Dendritic cell treated with granulocyte-macrophage colony-stimulating factor and Interleukin-4, amounts not matched to agents 40 ng/mL and 50 ng/mL, for 4 days (primary cell): ENCODE results near the gene TMEM25.
A peak's percentile ranks its signal among the peaks of the same experiment; 100 is the strongest.

Experiments used
- H3K27ac Mint-ChIP-seq: one replicate; pipeline ENCODE4 v1.8.0; 2022; ENCODE audit warnings: mild to moderate bottlenecking, mixed read lengths
- H3K27me3 Mint-ChIP-seq: one replicate; pipeline ENCODE4 v1.8.0; 2022; ENCODE audit warnings: mild to moderate bottlenecking, mixed read lengths
- H3K36me3 Mint-ChIP-seq: one replicate; pipeline ENCODE4 v1.8.0; 2022; ENCODE audit warnings: low read depth, mixed read lengths
- H3K4me1 Mint-ChIP-seq: one replicate; pipeline ENCODE4 v1.8.0; 2022; ENCODE audit warnings: low read depth, mixed read lengths
- H3K4me3 Mint-ChIP-seq: one replicate; pipeline ENCODE4 v1.8.0; 2022; ENCODE audit warnings: mild to moderate bottlenecking, moderate library complexity, mixed read lengths
- H3K9me3 Mint-ChIP-seq: one replicate; pipeline ENCODE4 v1.8.0; 2022; ENCODE audit warnings: mixed read lengths
- intact Hi-C: fragments of 100-400 bp; cut with micrococcal nuclease; formaldehyde crosslinking; loops from one replicate; pipeline ENCODE4 v1.15.0; 2022

The TMEM25 gene

GRCh38 chr11:118524757-118525470 lies 6.1 kb upstream of the TMEM25 start:
- Mint-ChIP-seq H3K36me3 (peaks cover 54% of the 10 kb centered on the region), H3K27ac (peak overlapping the region; percentile 58), H3K4me1 (peaks cover 49% of the 10 kb centered on the region), H3K4me3 (peak overlapping the region; percentile 30), H3K27me3 (peaks cover 16% of the 10 kb centered on the region), H3K9me3 (no peaks in the 10 kb centered on the region)
- intact Hi-C loops: loop anchor here (2.0 kb wide), 1 partner anchor 42 kb away; no protein-coding TSS in a partner anchor

- Mint-ChIP-seq H3K4me3 (no peak overlapping the region), H3K27me3 (peaks cover 34% of the 10 kb centered on the region), H3K4me1 (peaks cover 63% of the 10 kb centered on the region), H3K27ac (no peak overlapping the region), H3K9me3 (no peaks in the 10 kb centered on the region), H3K36me3 (peaks cover 37% of the 10 kb centered on the region)
- intact Hi-C loops: no loop called here
Observed at GRCh38 chr11:118526688-118527087, 4.3 kb upstream of the TMEM25 start.

DNA sequence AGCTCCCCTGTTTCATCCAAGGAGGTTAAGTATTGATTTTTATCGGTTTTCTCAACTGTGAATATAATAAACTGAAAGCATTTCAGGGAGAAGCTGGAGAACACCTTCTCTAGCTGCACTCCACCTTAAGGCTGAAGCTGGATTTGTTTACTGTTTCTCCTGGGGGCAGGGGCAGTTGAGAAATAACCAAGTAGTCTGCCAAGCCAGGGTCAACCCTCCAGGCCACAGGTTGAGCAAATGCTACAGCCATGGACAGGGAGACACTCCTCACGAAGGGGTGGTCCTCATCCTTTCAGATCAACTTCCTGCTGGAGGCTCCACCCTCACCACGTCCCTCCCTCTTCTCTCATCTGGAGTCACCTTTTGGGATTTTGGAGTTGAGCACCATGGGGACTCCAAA lies 3.9 kb upstream of the TMEM25 start, which contains the start of gene TTC36:
TTC36 (plus strand) TSS at position 366 of the 400 bp plus-strand sequence; CDS start at position 387, 21 bp downstream.
- H3K27ac Mint-ChIP-seq: no peak within 1 kb of the TSS
- no peak within 1 kb of the TSS for H3K4me3 Mint-ChIP-seq
- H3K36me3 Mint-ChIP-seq: peaks cover 32% of the 10 kb centered on the region
- no peaks in the 10 kb centered on the region for H3K9me3 Mint-ChIP-seq
- peaks cover 38% of the 10 kb centered on the region for H3K27me3 Mint-ChIP-seq
- H3K4me1 Mint-ChIP-seq: peaks cover 58% of the 10 kb centered on the region
- intact Hi-C loops: no loop called here

DNA sequence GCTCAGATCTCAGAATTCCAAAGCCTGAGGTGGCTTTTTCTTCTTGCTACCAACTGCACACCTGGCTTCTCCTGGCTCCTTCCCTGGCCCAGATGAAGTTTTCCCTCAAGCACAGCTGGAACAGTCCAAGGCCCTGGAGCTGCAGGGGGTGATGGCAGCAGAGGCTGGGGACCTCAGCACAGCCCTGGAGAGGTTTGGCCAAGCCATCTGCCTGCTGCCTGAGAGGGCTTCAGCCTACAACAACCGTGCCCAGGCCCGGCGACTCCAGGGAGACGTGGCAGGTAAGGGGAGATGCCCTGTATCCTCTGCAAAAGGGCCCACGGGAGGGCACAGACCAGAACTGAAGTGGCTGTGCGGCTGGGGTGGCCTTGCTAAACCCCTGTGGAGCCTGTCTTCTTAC lies 2.5 kb upstream of the TMEM25 start:
- H3K9me3 Mint-ChIP-seq: no peaks in the 10 kb centered on the region
- peaks cover 21% of the 10 kb centered on the region for H3K36me3 Mint-ChIP-seq
- intact Hi-C loops: no loop called here
- no peak overlapping the region for H3K27ac Mint-ChIP-seq
- H3K4me3 Mint-ChIP-seq: no peak overlapping the region
- peaks cover 38% of the 10 kb centered on the region for H3K27me3 Mint-ChIP-seq
- H3K4me1 Mint-ChIP-seq: peaks cover 50% of the 10 kb centered on the region

DNA sequence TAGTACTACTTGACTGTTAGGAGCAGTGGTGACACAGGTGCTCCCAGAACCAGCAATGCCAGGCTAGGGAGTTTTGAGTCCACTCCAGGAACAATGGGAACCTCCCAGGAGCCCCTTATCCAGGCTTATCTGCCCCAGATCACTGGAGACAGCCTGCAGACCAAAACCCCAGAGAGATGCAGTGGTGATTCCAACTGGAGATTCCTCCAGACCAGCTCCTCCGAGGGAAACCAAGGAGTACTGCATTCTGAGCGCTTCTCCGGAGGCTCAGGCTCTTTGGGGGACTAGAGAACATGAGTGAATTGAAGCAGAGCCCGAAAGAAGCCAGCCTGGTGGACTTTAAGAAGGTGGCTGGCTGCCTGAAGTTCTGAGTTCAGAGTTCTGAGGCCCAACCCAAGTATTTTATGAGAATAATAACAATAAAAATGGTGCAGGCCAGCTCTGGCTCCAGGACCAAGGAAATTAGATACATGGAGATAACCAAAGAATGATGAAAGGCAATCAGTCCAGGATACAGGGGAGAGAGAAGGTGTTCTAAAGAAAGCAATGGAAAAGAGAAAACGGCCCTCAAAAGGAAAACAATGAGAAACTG lies 1.3 kb upstream of the TMEM25 start:
- Mint-ChIP-seq H3K36me3 (peaks cover 14% of the 10 kb centered on the region), H3K4me1 (peaks cover 38% of the 10 kb centered on the region), H3K27ac (peak overlapping the region; percentile 59), H3K9me3 (no peaks in the 10 kb centered on the region), H3K4me3 (no peak overlapping the region), H3K27me3 (peaks cover 38% of the 10 kb centered on the region)
- intact Hi-C loops: no loop called here

DNA sequence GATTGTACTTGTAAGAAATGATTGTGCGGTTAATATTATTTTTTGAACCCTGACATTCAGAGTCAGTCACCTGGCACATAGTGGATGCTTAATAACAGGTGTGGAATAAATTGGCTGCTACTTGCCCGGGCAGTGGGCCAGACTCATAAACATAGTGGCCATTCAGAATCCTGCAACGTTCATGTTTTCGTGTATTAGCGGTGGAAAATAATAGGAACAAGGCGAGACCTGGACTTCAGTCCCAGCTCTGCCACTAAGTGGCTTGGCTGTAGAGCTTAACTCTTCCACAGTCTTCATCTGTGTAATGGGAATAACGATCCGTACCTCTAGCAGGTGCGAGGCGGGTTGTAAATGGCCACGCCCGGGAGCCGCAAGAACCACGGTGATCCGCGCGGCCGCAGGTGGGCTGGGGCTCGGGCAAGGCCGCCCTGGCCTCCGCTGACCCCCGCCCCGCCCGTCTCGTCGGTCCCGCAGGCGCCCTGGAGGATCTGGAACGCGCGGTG lies 761 bp upstream of the TMEM25 start:
- Mint-ChIP-seq H3K4me3 (peak overlapping the region; percentile 78), H3K27ac (peak overlapping the region; percentile 56), H3K36me3 (peaks cover 11% of the 10 kb centered on the region), H3K9me3 (no peaks in the 10 kb centered on the region), H3K27me3 (peaks cover 38% of the 10 kb centered on the region), H3K4me1 (peaks cover 33% of the 10 kb centered on the region)
- intact Hi-C loops: no loop called here

DNA sequence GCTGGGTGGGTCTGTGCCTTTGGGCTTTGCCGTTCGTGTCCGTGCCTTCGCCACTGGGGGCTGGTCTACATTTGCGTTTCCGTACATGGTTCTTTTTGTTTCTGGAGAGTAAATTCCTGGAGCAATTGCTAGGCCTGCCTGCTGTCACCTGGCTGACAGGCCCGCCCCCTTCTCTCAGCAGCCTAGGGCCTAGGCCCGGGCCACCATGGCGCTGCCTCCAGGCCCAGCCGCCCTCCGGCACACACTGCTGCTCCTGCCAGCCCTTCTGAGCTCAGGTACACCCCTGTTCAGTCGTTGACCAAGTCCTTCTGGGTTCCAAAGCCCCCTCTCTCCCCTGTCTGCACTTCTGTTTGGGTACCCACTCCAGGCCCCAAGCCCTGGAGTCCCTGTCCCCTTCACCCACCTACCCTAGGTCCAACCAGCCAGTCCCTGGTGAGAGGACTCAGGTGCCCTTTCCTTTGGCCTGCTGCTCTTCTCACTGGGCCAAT lies 649 bp downstream of the TMEM25 start:
- Mint-ChIP-seq H3K36me3 (peaks cover 8% of the 10 kb centered on the region), H3K27ac (no peak overlapping the region), H3K4me1 (peaks cover 27% of the 10 kb centered on the region), H3K27me3 (peaks cover 38% of the 10 kb centered on the region), H3K4me3 (peak overlapping the region; percentile 78), H3K9me3 (no peaks in the 10 kb centered on the region)
- intact Hi-C loops: no loop called here

GRCh38 chr11:118532091-118532490 lies 1.1 kb downstream of the TMEM25 start:
- peaks cover 22% of the 10 kb centered on the region for H3K4me1 Mint-ChIP-seq
- H3K9me3 Mint-ChIP-seq: no peaks in the 10 kb centered on the region
- H3K27me3 Mint-ChIP-seq: peaks cover 38% of the 10 kb centered on the region
- H3K27ac Mint-ChIP-seq: no peak overlapping the region
- intact Hi-C loops: no loop called here
- H3K4me3 Mint-ChIP-seq: no peak overlapping the region
- peaks cover 7% of the 10 kb centered on the region for H3K36me3 Mint-ChIP-seq

DNA sequence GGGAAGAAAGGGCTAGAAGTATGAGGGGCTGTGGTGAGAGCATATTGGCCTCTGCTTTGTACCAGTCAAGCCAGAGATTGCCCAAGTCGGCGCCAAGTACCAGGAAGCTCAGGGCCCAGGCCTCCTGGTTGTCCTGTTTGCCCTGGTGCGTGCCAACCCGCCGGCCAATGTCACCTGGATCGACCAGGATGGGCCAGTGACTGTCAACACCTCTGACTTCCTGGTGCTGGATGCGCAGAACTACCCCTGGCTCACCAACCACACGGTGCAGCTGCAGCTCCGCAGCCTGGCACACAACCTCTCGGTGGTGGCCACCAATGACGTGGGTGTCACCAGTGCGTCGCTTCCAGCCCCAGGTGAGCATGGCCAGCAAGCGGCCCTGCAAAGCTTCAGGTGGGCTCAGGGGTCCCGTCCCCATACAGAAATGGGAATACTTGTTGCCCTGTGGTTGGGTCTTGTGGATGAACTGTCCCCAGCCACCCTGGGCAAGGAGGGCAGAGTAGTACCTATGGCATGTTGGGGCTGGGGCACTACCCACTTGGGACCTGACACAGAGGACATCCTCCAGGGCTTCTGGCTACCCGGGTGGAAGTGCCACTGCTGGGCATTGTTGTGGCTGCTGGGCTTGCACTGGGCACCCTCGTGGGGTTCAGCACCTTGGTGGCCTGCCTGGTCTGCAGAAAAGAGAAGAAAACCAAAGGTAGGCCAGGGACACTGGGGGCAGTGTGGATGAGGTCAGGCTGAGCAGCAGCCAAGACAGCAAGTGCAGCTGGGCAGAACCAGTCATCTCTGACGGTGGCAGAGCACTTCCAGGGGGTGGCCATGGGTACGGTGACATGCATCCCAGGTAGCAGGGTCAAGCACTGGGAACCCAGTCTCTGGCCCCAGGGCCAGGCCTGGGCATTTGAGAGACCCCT lies 2.1 kb downstream of the TMEM25 start:
- no peaks in the 10 kb centered on the region for H3K9me3 Mint-ChIP-seq
- H3K4me3 Mint-ChIP-seq: no peak overlapping the region
- no peak overlapping the region for H3K27ac Mint-ChIP-seq
- intact Hi-C loops: no loop called here
- no peaks in the 10 kb centered on the region for H3K36me3 Mint-ChIP-seq
- peaks cover 17% of the 10 kb centered on the region for H3K4me1 Mint-ChIP-seq
- H3K27me3 Mint-ChIP-seq: peaks cover 38% of the 10 kb centered on the region

GRCh38 chr11:118533769-118534729 lies 3.1 kb downstream of the TMEM25 start:
- Mint-ChIP-seq H3K27me3 (peaks cover 31% of the 10 kb centered on the region), H3K27ac (no peak overlapping the region), H3K36me3 (no peaks in the 10 kb centered on the region), H3K4me3 (no peak overlapping the region), H3K4me1 (peaks cover 17% of the 10 kb centered on the region), H3K9me3 (no peaks in the 10 kb centered on the region)
- intact Hi-C loops: no loop called here

DNA sequence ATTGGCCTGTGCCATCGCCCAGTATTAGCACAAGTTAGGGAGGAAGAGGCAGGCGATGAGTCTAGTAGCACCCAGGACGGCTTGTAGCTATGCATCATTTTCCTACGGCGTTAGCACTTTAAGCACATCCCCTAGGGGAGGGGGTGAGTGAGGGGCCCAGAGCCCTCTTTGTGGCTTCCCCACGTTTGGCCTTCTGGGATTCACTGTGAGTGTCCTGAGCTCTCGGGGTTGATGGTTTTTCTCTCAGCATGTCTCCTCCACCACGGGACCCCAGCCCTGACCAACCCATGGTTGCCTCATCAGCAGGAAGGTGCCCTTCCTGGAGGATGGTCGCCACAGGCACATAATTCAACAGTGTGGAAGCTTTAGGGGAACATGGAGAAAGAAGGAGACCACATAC lies 4.3 kb downstream of the TMEM25 start:
- Mint-ChIP-seq H3K27ac (no peak overlapping the region), H3K4me1 (peaks cover 11% of the 10 kb centered on the region), H3K4me3 (no peak overlapping the region), H3K27me3 (peaks cover 19% of the 10 kb centered on the region), H3K9me3 (no peaks in the 10 kb centered on the region), H3K36me3 (no peaks in the 10 kb centered on the region)
- intact Hi-C loops: no loop called here

DNA sequence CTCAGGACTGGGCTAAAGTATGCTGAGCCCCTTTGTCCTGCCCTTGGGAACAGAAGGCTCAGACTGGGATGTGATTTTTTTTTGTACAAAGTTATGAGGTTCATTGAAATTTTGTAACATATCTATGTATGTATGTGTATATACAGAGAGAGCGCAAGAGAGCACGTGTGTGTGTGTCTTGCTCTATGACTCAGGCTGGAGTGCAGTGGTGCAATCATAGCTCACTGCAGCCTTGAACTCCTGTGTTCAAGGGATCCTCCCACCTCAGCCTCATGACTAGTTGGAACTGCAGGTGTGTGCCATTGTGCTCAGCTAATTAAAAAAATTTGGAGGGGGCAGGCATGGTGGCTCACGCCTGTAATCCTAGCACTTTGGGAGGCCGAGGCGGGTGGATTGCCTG lies 5.7 kb downstream of the TMEM25 start:
- H3K27ac Mint-ChIP-seq: no peak overlapping the region
- intact Hi-C loops: no loop called here

More for the DNA sequence above, 5.7 kb downstream of the TMEM25 start:
- H3K27me3 Mint-ChIP-seq: peaks cover 4% of the 10 kb centered on the region
- no peak overlapping the region for H3K4me3 Mint-ChIP-seq
- H3K9me3 Mint-ChIP-seq: no peaks in the 10 kb centered on the region
- H3K36me3 Mint-ChIP-seq: no peaks in the 10 kb centered on the region
- no peaks in the 10 kb centered on the region for H3K4me1 Mint-ChIP-seq
